ENCODE data around the gene NXT1.

DNA sequence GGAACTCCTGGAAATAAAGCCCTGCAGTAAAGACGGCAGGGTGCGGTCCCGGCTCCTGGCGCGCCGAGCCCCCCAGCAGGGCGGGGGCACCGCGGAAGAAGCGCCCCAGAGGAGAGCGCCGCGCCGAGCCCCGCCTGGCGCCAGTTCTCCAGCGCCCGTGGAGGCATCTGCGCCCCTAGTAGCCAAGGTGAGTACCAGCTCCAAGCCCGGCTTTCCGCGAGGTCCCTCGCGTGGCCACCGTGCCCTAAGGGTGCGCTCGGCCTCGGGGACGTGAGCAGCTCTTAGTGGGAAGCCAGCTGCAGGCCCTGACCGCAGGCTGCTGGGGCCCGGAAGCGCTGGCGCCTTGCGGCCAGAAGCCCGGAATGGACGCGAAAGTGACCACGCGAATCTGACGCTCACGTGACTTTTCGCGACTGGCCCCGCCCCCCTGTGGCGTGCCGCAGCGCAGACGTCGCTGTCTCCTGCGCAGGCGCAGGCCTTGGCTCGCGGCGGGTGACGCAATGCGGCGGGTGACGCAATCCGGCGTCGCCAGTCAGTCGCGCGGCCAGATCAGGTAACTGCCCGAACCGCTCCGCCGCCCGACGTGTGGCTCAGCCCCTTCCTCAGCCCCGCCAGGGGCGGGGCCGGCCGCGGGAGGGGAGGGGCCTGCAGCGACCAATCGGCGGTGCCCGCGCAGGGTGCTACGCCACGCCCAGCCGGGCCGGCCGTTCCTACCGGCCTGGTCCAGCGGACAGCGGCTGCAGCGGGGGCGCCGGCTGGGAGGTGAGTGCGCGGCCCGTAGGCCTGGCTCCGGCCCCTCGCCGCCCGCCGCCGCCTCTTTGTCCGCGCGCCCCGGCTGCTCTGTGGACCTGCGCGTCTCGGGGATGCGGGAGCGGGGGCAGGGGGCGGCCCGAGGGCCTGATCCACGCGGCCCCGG is 11.1 kb downstream of the NXT1 start, which contains the start of gene GZF1:
- TF ChIP-seq, protein P1, sequence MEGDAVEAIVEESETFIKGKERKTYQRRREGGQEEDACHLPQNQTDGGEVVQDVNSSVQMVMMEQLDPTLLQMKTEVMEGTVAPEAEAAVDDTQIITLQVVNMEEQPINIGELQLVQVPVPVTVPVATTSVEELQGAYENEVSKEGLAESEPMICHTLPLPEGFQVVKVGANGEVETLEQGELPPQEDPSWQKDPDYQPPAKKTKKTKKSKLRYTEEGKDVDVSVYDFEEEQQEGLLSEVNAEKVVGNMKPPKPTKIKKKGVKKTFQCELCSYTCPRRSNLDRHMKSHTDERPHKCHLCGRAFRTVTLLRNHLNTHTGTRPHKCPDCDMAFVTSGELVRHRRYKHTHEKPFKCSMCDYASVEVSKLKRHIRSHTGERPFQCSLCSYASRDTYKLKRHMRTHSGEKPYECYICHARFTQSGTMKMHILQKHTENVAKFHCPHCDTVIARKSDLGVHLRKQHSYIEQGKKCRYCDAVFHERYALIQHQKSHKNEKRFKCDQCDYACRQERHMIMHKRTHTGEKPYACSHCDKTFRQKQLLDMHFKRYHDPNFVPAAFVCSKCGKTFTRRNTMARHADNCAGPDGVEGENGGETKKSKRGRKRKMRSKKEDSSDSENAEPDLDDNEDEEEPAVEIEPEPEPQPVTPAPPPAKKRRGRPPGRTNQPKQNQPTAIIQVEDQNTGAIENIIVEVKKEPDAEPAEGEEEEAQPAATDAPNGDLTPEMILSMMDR (IDR thresholded peaks at IDR 0.05 in 8 of 11, conservative IDR thresholded peaks at IDR 0.05 in 3 of 11) = peak in 9 of 11 experiments; percentile 29 to 84 (median 59)
- peak; percentile 74 to 93 (median 81) for TF ChIP-seq POLR2A (IDR thresholded peaks at IDR 0.05)
- TF ChIP-seq POLR2AphosphoS5 (IDR thresholded peaks at IDR 0.05) = peak; percentile 98 to 99 (median 99)
